GM18907 (cell line): ENCODE results near the gene LRP8.

Experiments
- ATAC-seq: cut with Tn5 transposase; IDR thresholded peaks from one replicate; pipeline ENCODE4 v1.9.1; 2021; ENCODE audit warnings: mild to moderate bottlenecking, moderate library complexity; ENCODE audit not compliant: unreplicated experiment

Gene LRP8

DNA sequence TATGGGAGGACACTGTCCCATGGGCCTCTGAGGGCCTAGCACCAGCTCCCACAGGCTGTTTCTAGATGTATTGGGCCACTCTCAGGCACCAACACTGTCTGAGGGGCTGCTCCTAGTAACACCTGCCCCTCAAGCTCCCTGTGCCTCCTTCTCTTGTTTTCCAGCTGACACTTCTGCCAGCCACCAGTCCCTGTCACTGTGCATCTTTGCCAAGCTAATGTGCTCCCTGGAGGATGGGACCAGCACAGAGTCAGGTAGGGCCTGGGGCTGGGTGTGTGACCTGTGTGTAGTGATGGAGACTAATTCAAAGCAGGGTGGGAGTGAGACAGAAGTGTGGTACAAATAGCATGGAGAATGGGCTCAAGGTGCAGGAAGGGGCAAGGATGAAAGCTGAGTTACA is 60.1 kb downstream of the LRP8 start:
- no peak for ATAC-seq

DNA sequence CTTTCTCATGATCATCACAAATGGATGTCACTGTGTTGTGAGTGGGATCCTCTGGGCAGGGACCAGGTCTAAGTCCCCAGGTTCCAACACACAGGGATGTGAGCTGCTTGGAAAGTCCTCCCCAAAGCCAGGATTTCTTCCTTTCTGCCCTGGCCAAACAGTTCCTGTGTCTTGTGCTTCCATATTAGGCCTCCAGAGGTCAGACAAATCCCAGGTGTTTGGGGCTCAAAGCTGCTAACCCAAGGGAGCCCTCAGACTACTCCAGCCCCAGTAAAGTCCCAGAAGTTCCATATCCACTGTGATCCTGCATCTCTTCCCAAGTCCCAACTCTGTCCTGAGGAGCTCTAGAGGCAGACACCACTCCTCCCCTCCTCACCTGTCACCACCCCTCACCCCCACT is 61.8 kb downstream of the LRP8 start:
- no peak for ATAC-seq

DNA sequence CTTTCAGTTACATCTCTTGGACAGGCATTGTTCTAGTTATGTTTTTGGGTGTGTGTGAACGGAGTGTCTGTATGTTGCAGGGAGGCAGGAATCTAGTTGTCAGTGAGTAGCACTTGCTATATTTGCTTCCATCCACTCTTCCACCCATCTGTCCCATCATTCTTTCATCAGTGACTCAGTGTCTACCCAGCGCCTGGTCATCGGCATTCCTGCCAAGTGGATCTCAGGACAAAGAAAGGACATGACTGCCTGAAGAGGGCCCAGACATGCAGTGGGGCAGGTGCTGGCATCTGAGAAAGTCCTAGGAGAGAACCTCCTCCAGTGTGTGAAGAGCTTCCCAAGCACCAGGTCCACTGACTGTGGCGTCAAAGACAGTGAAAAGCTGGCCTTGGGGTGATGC is 62.3 kb downstream of the LRP8 start:
- ATAC-seq, result no peak

DNA sequence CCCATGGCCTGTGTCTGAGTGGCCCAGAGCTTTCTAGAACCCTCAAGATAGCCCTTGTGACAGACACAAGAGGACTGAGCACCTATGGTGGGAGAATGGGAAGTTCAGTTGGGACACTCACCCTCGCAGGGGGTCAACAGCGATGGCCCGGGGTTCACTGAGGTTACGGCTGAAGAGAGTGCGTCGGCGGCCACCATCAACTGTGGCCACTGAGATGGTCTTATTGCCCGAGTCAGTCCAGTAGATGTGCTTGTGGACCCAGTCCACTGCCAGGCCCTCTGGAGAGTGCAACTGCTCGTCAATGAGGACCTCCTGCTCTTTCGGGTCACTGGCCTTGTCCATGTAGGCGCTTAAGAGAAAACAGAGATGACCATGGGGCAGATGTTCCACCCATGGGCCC is 63.8 kb downstream of the LRP8 start:
- no peak for ATAC-seq

- ATAC-seq, result no peak
Observed at GRCh38 chr1:53262000-53262399, 65.9 kb downstream of the LRP8 start.

- no peak for ATAC-seq
Observed at GRCh38 chr1:53260631-53261247, 67.1 kb downstream of the LRP8 start.

- ATAC-seq, result no peak
Observed at GRCh38 chr1:53259932-53260331, 67.9 kb downstream of the LRP8 start.

DNA sequence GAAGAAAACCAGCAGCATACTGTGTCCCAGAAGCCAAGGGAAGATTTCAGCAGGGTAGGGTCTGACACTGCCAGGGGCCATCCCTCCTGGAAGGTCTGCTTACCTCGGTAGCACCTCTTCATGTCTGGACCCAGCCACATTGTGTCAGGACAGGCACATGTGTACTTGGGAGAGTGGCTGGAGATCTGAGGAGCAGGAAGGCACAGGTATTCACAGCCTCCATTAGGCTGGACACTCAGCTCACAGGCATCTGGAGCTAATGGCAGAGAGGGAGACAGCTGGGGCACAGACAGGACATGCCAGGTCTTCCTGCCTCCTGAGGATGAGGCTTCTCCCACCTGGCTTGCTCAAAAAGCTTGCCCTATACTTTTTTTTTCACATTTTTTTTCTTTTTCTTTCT is 69.7 kb downstream of the LRP8 start:
- ATAC-seq, result no peak

DNA sequence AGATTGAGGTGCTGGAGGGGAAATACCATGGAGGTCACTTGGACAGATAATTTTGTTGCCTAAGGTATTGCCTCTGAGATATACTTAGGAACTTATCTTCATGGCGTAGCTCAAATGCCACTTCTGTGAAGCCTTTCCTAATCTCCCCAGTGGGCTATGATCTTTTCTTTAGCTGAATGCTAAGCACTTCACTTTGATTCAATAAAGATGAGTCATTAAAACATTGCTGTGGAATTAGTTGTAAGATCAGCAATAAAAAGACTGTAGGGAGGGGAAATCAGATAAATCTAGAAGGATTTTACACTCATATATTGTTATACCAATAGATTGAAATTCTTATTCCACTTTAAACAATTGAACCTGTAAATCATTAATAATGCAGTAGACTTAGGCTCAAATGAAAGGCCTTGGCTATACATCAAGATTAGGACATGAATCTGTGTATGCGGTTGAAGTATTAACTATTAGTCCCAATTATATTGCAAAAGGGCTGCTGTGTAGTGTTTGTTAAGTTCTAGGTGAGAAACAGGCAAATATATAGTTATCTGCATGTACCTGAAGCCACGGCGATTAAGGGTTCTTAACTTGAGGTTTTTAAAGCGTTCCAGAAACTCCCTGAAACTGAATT is 70.3 kb downstream of the LRP8 start:
- no peak for ATAC-seq

DNA sequence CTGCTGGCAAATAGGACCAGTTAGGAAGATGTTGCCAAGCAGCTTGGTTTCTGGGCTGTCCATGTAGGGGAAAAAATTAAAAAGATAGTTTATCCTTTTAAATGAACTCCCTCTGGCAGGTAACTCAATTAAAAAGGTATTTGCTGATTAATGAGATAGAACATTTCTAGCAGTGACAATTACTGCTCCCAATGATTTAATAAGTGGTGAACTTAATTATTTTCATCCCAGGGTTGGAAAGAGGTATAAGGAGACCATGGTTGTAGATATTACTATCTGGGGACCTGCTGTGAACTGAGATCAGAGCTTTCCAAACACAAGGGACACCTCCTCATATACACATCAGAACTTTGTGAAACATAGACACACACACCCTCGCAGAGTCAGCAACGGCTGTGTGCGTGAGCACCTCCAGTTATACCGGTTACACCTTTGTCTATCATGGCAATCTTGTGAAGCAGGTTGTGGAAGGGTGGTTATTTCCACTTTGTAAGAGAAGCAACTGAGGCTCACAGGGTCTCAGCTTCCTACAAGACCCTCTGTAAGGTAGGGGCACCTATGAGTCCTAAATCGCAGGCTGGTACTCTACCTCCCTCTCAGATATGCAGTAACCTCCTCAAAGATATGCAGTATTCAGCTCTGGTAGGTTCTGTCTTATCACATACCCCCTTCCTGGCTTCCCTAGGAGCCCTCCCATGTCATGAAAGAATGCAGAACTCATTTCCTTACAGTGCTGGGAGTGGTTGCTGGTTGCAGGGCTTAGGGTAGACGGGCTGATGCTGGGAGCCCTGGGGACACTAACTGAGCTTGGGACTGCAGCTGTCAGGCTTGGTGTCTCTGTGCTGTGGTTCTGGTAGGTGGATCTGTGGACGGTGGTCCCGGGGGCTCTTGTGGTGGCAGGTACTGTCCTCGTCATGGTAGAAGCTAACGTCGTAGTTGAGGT is 71.1 kb downstream of the LRP8 start:
- no peak for ATAC-seq

DNA sequence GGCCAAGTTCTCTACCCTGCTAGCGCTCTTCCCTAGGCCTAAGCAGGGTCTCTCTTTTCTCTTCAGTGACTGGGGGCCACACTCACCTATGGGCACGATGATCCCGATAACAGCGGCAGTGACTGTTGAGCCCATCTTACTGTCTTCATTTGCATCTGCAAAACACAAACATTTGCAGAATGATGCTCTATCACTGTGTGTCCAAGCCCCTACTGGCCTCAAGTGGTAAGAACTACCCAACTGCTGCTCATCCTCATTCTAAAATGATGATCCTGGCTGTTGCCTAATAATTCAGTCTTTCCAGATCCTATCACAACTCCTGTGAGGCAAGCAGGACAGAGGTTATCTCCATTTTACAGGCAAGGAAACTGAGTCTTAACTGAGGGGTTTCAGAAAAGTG is 72.8 kb downstream of the LRP8 start:
- no peak for ATAC-seq

- ATAC-seq, result no peak
Observed at GRCh38 chr1:53254011-53254640, 73.7 kb downstream of the LRP8 start.

DNA sequence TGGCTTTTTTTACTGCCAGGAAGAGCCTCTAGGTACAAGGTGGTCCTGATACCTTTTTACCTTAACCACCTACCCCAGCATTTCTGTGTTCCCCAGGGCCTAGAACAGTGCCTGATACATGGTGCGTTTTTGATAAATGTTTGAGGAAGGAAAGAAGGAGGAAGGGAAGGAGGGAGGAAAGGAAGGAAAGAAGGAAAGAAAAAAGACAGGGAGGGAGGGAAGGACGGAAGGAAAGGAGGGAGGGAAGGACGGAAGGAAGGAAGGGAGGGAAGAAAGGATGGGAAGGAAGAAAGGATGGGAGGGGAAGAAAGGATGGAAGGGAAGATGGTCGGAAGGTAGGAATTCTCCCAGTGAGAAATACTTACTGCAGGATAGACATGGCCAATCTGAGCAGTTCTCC is 77.5 kb downstream of the LRP8 start:
- no peak for ATAC-seq

- no peak for ATAC-seq
Observed at GRCh38 chr1:53249706-53250105, 78.2 kb downstream of the LRP8 start.

GRCh38 chr1:53246261-53247134 is 81.4 kb downstream of the LRP8 start:
- no peak for ATAC-seq

DNA sequence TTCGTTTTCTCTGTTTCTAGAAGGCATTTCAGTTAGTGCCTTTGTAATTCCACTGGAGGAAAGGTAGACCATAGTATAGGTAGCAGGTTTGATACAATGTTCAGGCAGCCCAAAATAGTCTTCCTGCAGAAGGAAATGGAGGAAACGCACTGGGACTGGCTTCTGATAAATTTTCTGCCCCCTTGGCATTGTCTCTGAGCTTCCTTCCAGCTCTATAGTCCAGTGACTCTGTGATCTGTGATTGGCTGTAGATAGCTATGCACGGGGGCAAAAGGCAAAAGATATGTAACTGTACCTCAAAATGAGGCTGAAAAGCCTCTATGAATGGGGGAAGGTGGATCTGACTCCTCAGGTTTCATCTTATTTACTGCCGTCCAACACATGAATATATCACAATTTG is 83.7 kb downstream of the LRP8 start:
- ATAC-seq, result no peak

DNA sequence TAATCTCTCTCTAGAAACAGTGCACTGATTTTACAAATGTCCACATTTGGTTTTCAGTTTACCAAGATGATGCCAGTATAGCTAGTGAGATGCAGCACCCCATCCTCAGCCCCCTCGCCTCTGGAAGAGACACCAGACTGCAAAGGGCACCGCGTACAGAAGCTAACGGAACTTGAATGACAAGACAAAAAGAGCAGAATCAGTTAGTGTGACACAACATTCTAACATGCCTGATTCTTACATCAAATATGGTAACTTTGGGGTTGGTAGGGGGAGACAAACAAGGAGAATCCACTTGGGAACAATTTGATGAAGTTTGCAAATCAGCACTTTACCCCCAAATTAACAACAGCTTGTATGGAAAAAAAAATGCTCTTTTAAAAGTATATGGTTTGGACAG is 85.5 kb downstream of the LRP8 start:
- ATAC-seq, result no peak

- ATAC-seq, result no peak
Observed at GRCh38 chr1:53241828-53242227, 86.0 kb downstream of the LRP8 start.

DNA sequence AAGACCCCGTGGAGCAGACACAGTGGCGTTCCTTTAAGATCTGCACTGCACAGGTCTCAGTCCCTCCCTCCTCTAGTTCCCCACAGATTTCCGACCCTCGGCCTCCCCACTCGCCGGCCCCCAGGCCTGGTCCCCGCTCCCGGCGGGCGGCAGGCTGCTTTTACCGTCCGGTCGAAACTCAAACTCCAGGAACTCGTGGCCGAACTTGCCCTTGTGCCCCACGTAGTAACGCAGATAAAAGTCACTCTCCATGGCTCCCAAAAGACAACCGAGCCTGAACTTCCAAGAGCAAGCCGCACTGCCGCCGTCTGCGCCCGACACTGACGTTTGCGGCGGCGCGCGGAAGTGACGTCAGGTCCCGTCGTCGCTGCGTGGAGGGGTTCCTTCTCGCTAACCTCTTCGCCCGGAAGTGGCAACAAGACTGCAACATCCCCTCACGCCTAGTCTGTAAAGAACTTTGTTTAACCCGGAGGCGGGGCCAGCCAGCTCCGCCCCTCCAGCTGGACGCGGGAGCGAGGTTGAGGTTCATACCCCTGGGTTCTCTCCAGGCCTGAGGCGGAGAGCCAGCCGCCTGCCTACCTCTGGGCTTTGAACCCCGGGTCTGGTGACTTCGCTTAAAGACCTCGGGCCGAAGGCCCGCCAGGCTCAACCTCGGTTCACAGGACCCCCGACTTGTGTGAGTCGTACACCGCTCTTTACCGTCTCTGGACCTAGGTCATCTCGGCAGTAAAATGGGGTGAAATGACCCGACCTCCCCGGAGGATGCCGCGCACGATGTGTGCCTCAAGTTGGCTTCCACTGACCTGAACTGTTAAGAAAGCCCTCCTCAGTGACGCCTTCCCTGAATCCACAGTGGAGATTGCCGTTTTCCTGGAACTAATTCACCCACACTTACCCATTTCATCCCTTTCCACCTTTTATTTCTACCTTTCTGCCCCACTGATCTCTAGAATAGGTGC is 89.4 kb downstream of the LRP8 start, which contains the start of gene MAGOH:
Gene MAGOH (minus strand): TSS at position 322 of the 959 bp plus-strand sequence. CDS start 70 bp downstream, at position 252.
- ATAC-seq, result peak; percentile 98
